ENCODE data around the gene BICD1.

The BICD1 gene

DNA sequence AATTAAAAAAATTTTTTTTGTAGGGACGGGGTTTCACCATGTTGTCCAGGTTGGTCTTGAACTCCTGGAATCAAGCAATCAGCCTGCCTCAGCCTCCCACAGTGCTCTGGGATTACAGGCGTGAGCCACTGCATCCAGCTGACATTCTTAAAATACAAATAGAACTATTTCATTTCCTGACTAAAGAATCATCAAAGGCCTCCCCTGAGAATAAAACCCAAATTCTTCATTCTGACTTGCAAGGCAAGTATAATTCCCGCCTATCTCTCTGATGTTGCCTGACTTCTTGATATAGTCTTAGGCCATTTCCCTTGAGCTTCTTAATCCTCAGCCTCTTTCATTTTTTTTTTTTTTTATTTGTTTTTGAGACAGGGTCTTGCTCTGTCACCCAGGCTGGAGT, 4.4 kb upstream of the BICD1 start:
- no peak for DNase-seq (ENCODE audit: low read depth in 2 of 2)

DNA sequence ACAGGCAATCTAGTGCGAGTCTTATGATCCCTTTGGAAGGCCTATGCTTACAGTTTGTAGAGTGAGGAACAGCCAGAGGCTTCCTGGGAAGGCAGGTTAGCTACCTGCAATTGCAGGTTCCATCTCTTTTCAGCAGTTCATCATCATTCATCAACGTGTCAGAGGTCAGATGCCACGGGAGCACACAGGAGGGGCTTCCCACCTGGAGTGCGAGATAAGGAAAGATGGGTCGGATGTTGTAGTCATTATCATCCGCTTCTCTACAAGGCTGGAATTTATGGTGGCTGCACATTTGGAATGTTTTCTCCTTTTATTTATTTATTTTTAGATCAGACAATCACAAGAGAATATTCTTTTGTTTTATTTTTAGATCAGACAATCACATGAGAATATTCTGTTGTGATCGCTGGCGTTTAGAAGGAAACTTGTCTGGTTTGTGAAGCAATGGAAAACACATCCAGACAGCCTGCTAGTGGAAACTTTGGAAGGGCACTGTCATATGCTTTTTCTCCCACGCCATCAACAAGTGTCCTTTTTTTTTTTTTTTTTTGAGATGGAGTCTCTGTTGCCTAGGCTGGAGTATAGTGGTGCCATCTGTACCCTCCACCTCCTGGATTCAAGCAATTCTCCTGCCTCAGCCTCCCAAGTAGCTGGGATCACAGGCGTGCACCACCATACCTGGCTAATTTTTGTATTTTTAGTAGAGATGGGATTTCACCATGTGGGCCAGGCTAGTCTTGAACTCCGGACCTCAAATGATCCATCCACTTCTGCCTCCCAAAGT, 1.9 kb upstream of the BICD1 start:
- no peak for DNase-seq (ENCODE audit: low read depth in 2 of 2)

DNA sequence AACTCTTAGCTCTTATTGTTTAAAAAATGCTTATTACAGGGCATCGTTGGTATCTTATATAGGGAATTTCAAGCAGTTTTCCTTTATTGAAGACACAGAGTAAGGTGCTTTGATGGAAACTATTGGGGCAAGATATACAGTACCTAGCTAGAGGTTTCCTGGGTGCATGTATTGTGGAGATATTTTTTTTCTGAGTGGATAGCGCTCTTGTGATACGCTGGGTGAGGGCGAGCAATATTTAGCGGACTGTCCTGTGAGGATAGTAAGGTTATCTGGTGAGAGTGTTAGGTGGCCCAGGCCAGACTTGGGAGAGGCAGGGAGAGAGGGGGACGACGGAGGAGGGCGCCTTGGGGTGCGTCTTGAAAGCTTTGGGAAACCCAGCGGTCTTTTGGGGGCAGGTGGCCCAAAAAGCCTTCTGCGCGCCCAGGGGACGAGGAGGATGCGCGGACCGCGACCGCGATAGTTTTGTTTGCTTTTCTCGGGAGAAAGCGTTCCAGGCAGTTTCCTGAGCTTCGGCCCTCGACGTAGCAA, 596 bp upstream of the BICD1 start:
- DNase-seq (ENCODE audit: low read depth in 2 of 2): no peak

DNA sequence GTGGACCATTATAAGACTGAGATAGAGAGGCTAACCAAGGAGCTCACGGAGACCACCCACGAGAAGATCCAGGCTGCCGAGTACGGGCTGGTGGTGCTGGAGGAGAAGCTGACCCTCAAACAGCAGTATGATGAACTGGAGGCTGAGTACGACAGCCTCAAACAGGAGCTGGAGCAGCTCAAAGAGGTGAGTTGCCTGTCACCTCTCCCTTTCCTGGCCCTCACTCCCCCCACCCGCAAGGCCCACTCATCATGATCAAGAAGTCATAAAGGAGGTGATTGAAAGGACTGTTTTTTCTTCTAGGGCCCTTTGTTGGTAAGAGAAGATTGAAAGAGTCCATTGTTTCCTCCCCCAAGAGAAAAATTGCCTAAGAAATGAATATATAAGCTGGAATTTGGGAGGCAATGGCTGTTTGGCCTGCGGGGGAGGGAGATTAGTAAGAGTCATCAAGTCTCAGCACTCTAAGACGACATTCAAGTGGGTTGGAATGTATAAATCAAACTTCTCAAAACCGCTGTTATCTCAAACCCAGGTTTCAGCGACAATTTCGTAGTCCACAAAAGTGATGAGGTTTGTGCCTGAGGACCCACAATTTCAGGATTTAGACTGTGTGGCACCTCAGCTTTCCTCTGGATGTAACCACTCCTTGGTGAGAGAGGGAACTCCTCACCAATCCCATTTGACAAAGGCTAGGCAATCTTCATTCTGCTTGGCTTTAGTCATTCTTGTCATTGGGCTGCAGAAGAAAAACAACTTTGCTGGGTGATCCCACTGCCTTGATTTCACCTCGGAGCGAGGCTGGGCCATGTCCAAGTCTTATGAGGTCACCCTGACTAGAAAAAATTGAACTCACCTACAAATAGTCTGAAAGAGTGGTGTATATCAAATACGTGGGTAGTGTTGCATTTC, 966 bp downstream of the BICD1 start:
- DNase-seq (ENCODE audit: low read depth in 2 of 2): peak in 1 of 2 donors; percentile 4

DNA sequence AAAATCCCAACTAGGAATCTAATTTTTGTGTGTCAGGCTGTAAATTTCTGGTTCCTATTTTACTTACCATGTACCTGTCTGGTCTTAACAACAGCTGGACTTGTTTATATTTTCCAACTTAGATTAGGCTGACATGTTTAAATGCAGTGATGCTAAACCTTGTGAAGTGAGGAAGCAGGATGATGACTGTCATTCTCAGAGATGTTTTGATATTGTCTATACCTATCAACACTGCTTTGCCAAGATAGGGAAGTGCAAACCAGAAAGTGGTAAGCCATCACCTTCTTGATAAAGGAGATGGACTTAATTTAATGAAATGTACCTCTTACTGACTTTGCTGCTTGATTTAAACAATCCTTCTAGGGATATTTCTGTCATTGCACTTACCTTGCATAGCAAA, 2.1 kb downstream of the BICD1 start:
- DNase-seq (ENCODE audit: low read depth in 2 of 2): no peak

DNA sequence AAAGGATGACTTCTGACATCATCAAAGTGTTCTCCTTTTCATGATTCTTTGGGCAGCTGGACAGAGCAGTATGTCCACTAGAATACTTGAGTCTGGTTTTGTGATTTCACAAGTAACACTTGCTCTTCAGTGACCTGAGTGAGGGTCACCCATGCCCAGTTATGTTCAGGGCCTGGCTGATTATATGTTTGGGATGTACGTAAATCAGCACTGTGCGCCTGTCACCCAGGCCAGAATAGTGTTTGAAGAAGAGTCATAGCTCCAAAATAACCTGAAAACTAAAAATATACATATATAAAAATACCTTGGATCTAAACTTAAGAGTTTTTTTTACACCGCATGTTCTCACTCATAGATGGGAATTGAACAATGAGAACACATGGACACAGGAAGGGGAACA, 3.8 kb downstream of the BICD1 start:
- no peak for DNase-seq (ENCODE audit: low read depth in 2 of 2)

DNA sequence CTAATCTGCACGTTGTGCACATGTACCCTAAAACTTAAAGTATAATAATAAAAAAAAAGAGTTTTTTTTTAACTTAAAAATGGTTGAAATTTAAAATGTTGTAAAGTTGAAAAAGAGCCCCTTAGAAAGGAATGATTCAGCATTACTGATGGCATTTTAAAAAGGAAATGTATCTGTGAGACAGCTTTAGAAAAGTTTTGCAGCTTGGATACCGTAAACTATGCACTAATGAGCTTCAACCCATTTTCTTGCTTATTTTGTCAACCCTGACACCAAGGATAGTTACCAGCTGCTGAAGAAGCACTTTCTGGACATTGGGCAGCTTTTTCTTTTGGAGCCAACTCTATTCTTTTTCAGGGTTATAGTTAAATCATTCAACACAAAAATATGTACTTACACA, 4.3 kb downstream of the BICD1 start:
- no peak for DNase-seq (ENCODE audit: low read depth in 2 of 2)

DNA sequence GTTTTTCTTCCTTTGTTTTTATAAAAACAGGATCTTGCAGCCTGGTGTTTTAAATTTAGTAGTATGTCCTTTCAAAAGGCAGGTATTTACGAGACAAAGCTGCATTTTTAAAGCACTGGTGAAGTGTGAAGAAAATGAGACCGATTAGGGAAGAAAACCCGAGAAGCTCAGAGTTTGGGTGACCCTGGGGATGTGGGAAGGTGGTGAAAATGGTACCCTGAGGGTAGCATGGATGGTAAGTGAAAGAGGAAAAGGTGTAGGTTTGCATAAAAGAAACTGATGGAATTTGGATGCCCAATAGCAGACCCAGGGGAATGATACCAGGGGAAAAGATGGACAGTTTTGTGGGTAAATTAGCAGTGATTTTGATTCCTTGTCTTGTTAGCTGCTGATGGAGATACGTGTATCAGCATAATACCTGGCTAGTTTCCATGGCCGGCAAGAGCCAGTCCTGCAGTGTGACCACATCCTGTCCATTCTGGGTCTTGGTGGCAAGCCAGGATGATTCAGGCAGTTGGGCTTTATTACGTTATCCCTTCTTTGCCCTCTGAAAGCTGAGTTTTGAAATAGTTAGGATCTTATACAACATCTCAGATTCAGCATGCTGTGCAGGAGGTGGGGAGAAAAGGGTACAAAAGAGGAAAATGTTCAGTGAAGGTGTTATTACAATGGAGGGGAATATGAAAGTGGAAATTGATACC, 8.9 kb downstream of the BICD1 start:
- no peak for DNase-seq (ENCODE audit: low read depth in 2 of 2)

DNA sequence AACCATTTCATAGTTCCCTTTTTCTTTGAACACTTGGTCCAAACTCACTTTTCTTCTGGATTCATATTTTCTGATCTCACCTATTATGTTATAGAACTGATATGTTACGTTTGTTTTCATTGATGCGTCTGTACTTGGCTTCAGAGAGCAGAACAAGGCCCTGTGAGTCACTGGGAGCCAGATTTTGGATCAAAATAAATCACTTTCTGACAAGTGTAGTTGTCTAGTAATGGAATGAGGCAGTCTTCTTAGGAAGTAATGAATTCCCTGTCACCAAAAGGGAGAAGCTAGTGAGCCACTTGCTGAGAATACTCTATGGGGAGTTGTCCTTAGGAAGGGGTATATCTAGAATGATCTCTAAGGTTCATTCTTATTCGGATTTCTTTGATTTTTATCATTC, 10.2 kb downstream of the BICD1 start:
- DNase-seq (ENCODE audit: low read depth in 2 of 2): no peak

DNA sequence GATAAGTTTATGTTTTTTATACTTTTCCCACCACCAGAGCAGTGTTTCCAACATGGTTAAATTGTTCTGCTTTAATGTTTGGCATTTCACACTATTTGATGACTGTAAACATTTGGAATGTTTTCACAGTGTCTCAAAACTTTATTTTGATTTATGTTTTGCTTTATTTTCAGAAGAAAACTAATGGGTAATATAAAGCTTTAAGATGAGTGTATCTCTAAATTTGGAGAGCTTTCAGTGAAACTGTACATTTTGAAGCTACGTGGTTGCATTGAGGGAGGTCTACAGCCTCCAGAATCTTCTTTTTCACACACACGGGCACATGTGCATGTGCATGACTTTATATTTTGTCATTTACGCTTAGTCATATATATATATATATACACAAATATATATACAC, 10.7 kb downstream of the BICD1 start:
- DNase-seq (ENCODE audit: low read depth in 2 of 2): no peak

DNA sequence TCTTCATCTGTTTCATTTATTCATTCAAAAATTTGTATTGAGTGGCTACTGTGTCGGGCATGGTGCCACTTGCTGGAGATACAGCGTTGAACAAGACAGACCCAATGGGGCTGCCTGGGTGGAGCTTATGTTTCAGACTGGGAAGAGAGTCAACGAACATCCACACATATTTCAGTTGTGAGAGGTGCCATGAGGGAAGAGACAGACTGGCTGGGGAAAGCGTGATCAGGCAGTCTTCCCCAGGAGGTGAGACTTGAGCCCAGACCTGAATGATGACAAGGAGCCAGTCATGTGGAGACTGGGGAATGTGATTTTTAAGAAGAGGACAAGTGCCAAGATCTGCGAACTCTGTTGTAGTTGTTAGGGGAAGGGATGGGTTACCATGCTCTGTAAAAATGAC, 12.2 kb downstream of the BICD1 start:
- DNase-seq (ENCODE audit: low read depth in 2 of 2): no peak

DNA sequence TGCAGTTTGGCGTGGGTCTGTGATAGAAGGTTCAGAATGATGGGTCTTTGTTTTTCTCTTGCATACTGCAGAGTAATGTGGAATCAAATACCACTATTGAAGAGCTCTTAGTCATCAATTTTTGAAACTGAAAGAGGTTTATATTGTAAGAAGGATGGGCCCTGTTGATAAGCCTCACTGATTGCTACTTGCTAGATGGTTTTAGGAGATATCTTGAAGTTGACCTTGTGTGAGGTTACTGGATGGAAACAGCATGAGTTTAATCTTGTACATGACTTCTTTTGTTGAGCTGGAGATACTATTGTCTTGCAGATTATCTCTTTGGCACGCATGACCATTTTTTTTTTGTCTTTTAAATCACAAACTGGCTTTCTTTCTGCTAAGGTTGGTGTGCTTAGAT, 13.8 kb downstream of the BICD1 start:
- no peak for DNase-seq (ENCODE audit: low read depth in 2 of 2)

DNA sequence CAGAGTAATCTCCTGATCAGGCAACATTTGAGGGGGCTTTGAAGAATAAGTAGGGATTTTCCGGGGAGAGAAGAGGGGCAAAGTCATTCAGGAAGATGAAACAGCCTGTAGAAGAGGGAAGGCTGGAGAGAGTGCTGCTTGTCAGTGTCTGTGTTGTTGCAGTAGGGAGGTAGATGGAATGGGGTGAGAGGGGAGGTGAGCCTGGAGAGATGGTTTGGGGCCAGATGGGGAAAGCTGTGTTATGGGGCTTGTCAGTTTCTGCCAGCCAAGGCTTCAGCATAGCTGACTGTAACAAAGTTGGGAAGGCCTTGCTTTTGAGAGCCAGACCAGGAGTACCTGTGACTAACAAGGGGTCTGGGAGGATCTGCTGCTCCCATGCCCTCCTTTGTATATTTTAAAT, 18.0 kb downstream of the BICD1 start:
- no peak for DNase-seq (ENCODE audit: low read depth in 2 of 2)

DNA sequence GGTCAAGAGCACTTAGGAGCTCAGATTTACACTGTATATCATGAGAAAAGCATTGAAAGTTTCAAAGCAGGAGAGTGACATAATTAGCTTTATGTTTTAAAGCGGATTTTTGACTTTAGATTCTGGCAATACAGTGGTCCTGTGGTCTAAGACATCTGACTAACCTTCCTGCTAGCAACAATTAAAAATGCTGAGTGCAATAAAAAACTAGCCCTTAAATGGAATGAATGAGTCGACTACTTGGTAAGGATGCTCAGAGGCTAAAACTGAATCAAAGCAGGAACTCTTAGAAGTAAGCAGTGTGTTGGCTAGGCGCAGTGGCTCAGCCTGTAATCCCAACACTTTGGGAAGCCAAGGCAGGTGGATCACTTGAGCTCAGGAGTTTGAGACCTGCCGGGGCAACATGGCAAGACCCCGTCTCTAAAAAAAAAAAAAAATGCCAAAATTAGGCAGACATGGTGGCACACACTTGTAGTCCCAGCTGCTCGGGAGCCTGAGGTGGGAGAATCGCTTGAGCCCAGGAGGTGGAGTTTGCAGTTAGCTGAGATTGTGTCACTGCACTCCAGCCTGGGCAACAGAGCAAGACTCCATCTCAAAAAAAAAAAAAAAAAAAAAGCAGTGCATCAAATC, 18.9 kb downstream of the BICD1 start:
- no peak for DNase-seq (ENCODE audit: low read depth in 2 of 2)

DNA sequence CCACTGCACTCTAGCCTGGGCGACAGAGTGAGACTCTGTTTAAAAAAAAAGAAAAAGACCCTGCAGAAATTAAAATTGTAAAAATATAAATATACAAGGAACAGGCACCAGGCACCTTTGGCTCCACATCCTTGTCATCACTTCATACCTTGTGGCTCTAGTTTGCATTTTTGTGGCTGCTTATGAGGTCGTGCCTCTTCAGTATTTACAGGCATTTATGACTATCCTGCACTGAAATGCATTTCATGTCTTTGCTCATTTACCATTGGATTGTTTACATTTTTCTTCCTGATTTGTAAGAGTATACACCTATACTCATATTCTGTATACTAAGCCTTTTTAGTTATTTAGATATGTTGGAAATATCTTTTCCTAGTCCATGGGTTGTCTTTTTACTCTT, 20.1 kb downstream of the BICD1 start:
- no peak for DNase-seq (ENCODE audit: low read depth in 2 of 2)

DNA sequence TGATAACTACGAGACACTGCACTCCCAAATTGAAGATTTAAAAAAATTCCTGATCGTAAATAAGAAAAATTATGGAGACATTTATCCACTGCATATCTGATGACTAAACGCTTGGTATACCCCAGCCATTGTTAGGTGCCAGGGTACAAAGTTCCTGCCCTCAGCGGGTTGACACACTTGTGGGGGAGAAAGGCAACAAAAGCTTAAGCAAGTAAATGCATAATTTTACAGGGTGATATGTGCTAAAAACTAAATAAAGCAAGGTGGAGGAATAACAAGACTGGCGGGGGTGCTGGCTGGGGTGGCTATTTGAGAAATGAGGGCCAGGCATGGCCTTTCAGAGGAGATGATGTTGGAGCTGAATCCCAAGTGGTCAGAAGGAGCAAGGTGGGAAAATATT, 25.0 kb downstream of the BICD1 start:
- DNase-seq (ENCODE audit: low read depth in 2 of 2): no peak

DNA sequence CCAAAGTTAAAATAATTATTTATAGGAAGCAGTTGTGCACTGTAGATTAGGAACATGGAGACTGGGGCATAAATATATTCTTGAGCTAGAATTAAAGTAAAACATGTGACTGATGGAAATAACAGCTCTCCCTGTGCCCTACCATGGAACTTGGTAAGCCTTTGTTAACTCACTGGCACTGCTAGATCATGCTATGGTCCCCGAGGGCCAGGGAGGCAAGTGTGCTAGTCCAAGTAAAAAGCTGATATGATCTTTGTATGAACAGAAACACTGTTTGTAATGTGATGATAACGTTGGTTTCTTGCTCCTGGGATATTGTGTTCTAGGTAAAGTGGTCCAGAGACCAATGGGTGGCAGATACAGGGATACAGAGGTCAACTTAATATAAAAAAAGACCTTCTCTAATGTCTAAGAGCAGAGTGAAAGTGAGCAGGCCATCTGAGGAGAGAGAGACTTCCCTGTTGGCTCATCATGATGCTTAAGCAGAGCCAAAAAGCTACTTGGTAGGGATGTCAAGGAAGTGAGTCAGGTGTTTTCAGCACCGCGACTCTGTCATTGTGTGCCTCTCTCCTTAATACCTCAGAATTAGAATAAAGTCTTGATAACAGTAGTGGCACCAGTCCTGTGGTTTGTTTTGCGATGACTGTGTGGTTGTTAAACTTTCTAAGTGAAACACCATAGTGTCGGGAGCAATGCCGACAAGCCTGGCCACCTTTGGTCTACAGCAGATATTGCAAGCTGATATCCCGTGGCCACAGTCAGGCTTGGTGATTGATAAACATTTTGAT, 27.6 kb downstream of the BICD1 start:
- DNase-seq (ENCODE audit: low read depth in 2 of 2): peak in 1 of 2 donors; percentile 15

DNA sequence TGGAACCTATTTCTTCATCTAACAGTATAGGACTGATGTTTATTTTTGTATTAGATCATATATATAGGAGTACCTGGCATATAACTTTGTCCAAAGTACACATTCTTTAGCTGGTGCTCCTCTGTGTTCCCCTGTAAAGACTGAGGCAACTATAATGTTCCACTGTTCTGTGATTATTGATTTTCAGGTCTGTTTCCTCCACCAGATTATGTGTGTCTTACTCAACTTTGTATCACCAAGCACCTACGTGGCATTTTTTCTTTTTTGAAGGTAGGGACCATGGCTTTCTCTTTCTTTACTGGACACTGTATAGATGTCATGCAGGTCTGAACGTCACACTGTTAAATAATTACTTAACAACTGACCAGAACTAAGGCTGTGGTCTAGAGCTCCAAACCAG, 29.3 kb downstream of the BICD1 start:
- DNase-seq (ENCODE audit: low read depth in 2 of 2): no peak

DNA sequence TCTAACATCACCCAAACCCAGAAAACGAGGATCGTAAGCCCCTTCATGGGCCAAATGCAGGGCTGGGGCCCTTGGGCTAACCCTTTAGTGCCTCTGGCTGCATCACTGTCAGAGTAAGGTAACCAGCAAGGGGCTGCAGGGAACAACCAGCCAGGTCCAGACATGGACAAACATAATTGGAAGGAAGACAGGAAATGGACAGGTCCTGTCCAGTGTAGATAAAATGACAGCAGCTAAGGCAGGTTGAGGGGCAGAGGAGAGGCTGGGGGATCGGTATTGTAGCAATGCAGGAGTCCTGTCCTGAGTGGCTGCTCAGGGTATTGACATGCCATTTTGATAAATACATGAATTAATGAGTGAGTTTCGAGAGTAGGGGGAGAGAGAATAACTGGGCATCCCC, 29.8 kb downstream of the BICD1 start:
- DNase-seq (ENCODE audit: low read depth in 2 of 2): no peak

DNA sequence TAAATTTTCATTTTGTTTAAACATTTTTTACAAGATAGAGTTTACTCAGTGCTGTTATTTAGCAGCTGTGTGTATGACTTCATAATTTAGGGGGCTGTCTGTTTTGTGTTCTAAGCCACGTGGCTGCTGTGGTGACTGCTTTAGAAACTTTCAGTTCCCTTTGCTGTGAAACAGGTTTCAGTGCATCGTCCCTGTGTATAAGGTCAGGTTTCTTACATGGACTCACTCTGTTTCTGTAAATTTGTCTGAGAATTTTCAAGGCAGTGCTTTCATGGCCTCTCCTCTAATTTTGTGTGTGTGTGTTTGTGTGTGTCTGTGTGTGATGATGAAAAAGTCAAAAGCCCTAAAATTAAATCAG, 32.4 kb downstream of the BICD1 start:
- DNase-seq (ENCODE audit: low read depth in 2 of 2): peak in 1 of 2 donors; percentile 3

DNA sequence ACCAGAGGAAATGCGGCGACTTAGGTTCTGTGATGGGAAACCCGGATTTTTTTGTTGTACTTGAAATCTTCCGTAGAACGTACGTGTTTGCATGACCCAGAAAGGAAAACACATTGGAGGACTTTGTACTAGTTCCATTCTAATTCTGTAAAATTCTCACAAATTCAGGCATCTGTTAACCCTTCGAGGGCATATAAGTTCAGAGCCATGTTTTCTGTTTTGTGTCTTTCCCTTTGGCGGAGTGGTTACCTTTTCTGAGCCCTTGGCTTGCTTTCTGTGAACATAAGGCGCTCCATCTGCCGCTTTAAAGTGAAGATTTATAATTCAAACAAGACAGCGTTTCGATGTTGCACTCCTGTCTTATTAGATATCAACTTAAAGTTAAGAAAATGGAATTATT, 34.2 kb downstream of the BICD1 start:
- no peak for DNase-seq (ENCODE audit: low read depth in 2 of 2)

Data from activated CD8-positive, alpha-beta memory T cell treated with anti-CD3 and anti-CD28 coated beads for 4 hours (primary cell).